Measurements from ENCODE around the gene CFAP44. TPM values are rescaled to one million over a fixed set of nuclear protein-coding genes. Genes with fewer than 3 reads are reported as not detected.

The CFAP44 gene
- total and polyA plus RNA-seq, 2 of the 4 experiments (the other 2 are of a cell fraction) = 0.90 to 1.7 TPM

DNA sequence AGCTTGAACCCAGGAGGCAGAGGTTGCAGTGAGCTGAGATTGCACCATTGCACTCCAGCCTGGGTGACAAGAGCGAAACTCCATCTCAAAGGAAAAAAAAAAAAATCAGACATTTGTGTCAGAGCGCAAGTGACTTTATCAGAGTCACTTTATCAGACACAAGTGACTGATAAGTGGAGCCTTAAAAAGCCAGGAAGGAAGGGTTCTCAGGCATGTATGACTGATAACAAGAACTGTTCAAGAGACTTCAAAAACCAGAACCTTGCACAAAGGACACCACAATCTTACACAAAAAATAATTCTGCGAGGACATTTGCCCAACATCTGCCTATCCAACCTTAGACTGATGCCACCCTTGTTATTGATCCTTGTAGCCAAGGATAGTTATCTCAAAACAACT, 13.3 kb upstream of the CFAP44 start:
- DNase-seq (no peak), ATAC-seq (ENCODE audit: low read depth) (no peak)
- Histone ChIP-seq H4K8ac (ENCODE audit: low read depth in 2 of 2, low read length in 2 of 2) (no peak overlapping the region), H2BK120ac (ENCODE audit: low read depth, low read length) (no peak overlapping the region), H3K4me3 (ENCODE audit: insufficient read depth, low read depth, low read length) (no peak overlapping the region), H2AK5ac (ENCODE audit: low read depth, low read length) (no peak overlapping the region), H3K36me3 (ENCODE audit: control insufficient read depth, insufficient read depth, low read length) (peaks cover 3% of the 10 kb centered on the region), H3K27ac (ENCODE audit: insufficient read depth, low read length) (no peak overlapping the region), H3K27me3 (ENCODE audit: control insufficient read depth, insufficient read depth, low read length) (no peaks in the 10 kb centered on the region), H3K9me1 (ENCODE audit: insufficient read depth, low read length) (no peaks in the 10 kb centered on the region), H2BK5ac (ENCODE audit: low read depth, low read length, poor library complexity, severe bottlenecking) (no peak overlapping the region), H3K56ac (ENCODE audit: extremely low read depth, insufficient read depth, low read length) (no peak overlapping the region), H2AK9ac (replicated peaks; ENCODE audit: low read depth, low read length, poor library complexity) (no peak overlapping the region), H3K79me1 (ENCODE audit: low read depth in 1 of 2, low read length in 2 of 2) (no peaks in the 10 kb centered on the region), H3K4me2 (ENCODE audit: low read depth, low read length) (no peak overlapping the region), H3K9me3 (ENCODE audit: control insufficient read depth, insufficient read depth, low read length) (no peaks in the 10 kb centered on the region), H3K14ac (replicated peaks; ENCODE audit: low read depth, low read length) (no peak overlapping the region), H3K4ac (ENCODE audit: low read depth, low read length) (no peak overlapping the region), H4K5ac (ENCODE audit: low read depth, low read length) (no peak overlapping the region), H3K4me1 (ENCODE audit: control insufficient read depth, insufficient read depth, low read length) (no peaks in the 10 kb centered on the region), H3K18ac (ENCODE audit: low read depth, low read length) (no peak overlapping the region), H3K23ac (ENCODE audit: low read depth, low read length) (no peak overlapping the region), H2BK15ac (ENCODE audit: low read depth, low read length) (no peak overlapping the region), H2BK20ac (ENCODE audit: low read depth, low read length) (no peak overlapping the region), H2AFZ (replicated peaks; ENCODE audit: low read length, poor library complexity) (no peak overlapping the region), H4K91ac (ENCODE audit: insufficient read depth, low read depth, low read length) (no peak overlapping the region), H3K9ac (ENCODE audit: low read depth, low read length) (no peak overlapping the region), H4K20me1 (ENCODE audit: insufficient read depth, low read length) (no peaks in the 10 kb centered on the region)
- in situ Hi-C loops (cut with MboI; ENCODE audit: low sequenced_read_pairs) = no loop called here
- TF ChIP-seq MAFK (IDR thresholded peaks at IDR 0.05; ENCODE audit: low read depth, low read length) = no peak
- TF ChIP-seq FOS (IDR thresholded peaks at IDR 0.05; ENCODE audit: low read depth, low read length) = no peak
- no peak for TF ChIP-seq POLR2A (IDR thresholded peaks at IDR 0.05; ENCODE audit: low read depth, low read length)
- TF ChIP-seq RFX5 (IDR thresholded peaks at IDR 0.05; ENCODE audit: low read depth, low read length) = no peak
- no peak for TF ChIP-seq MAZ (IDR thresholded peaks at IDR 0.05; ENCODE audit: borderline replicate concordance, low read depth, low read length)
- no peak for TF ChIP-seq SMC3 (IDR thresholded peaks at IDR 0.05; ENCODE audit: low read depth, low read length)
- TF ChIP-seq BHLHE40 (IDR thresholded peaks at IDR 0.05; ENCODE audit: low read depth, low read length) = no peak
- no peak for TF ChIP-seq CHD1 (IDR thresholded peaks at IDR 0.05; ENCODE audit: low read depth, low read length)
- no peak for TF ChIP-seq MXI1 (IDR thresholded peaks at IDR 0.05; ENCODE audit: borderline replicate concordance, low read depth, low read length)
- no peak for TF ChIP-seq NFE2L2 (IDR thresholded peaks at IDR 0.05; ENCODE audit: low read depth, low read length)
- no peak for TF ChIP-seq RAD21 (IDR thresholded peaks at IDR 0.05; ENCODE audit: low read length)
- TF ChIP-seq, protein P1, sequence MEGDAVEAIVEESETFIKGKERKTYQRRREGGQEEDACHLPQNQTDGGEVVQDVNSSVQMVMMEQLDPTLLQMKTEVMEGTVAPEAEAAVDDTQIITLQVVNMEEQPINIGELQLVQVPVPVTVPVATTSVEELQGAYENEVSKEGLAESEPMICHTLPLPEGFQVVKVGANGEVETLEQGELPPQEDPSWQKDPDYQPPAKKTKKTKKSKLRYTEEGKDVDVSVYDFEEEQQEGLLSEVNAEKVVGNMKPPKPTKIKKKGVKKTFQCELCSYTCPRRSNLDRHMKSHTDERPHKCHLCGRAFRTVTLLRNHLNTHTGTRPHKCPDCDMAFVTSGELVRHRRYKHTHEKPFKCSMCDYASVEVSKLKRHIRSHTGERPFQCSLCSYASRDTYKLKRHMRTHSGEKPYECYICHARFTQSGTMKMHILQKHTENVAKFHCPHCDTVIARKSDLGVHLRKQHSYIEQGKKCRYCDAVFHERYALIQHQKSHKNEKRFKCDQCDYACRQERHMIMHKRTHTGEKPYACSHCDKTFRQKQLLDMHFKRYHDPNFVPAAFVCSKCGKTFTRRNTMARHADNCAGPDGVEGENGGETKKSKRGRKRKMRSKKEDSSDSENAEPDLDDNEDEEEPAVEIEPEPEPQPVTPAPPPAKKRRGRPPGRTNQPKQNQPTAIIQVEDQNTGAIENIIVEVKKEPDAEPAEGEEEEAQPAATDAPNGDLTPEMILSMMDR (conservative IDR thresholded peaks at IDR 0.05; ENCODE audit: low read depth, low read length) = no peak
- no peak for TF ChIP-seq CEBPB (IDR thresholded peaks at IDR 0.05; ENCODE audit: low read depth, low read length)
- TF ChIP-seq, protein P2, sequence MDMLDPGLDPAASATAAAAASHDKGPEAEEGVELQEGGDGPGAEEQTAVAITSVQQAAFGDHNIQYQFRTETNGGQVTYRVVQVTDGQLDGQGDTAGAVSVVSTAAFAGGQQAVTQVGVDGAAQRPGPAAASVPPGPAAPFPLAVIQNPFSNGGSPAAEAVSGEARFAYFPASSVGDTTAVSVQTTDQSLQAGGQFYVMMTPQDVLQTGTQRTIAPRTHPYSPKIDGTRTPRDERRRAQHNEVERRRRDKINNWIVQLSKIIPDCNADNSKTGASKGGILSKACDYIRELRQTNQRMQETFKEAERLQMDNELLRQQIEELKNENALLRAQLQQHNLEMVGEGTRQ (IDR thresholded peaks at IDR 0.05; ENCODE audit: low read depth, low read length) = no peak
- TF ChIP-seq, protein P3, sequence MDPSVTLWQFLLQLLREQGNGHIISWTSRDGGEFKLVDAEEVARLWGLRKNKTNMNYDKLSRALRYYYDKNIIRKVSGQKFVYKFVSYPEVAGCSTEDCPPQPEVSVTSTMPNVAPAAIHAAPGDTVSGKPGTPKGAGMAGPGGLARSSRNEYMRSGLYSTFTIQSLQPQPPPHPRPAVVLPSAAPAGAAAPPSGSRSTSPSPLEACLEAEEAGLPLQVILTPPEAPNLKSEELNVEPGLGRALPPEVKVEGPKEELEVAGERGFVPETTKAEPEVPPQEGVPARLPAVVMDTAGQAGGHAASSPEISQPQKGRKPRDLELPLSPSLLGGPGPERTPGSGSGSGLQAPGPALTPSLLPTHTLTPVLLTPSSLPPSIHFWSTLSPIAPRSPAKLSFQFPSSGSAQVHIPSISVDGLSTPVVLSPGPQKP (IDR thresholded peaks at IDR 0.05; ENCODE audit: borderline replicate concordance, low read depth, low read length) = no peak
- TF ChIP-seq RCOR1 (IDR thresholded peaks at IDR 0.05; ENCODE audit: insufficient replicate concordance, low read length) = no peak
- CTCF ChIA-PET = no interaction called here
- POLR2A ChIA-PET (ENCODE audit: unreplicated experiment) = no interaction called here
- dilution Hi-C loops (cut with HindIII; ENCODE audit: low sequenced_read_pairs, unreplicated experiment) = no loop called here
- no CpG with 5 or more reads among the region's 3 CpGs for WGBS, 2 experiments (ENCODE audit: extremely low coverage in 2 of 2, insufficient read length in 1 of 2)
- intact Hi-C loops (cut with micrococcal nuclease) = no loop called here
- no TSS peak for BruUV-seq (replicated peaks)

All from IMR-90 (cell line).